HG02759 (cell line): ENCODE results near the gene FFAR4.

ENCODE experiments used
- ATAC-seq: cut with Tn5 transposase; IDR thresholded peaks from one replicate; pipeline ENCODE4 v1.9.1; 2021; ENCODE audit warnings: mild to moderate bottlenecking, moderate library complexity; ENCODE audit not compliant: unreplicated experiment

Gene FFAR4

DNA sequence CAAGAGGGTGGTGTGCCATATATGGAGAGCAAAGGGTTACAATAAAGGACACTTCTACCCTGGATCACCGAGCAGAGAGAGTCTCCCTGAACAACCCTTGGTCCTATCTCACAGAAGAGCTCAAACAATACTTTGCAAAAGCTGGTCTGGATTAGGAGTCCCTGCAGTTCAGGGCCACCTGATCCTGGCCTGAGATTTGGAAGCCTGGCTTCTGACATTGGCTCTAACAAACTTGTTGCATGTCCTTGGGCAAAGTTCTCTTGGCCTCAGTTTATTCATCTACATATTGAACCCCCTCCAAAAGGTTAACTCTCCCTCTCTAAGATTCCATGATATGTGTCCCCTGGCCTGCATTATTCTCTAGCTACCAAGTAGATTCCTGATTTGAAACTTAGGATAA is 32.9 kb downstream of the FFAR4 start:
- ATAC-seq = no peak

DNA sequence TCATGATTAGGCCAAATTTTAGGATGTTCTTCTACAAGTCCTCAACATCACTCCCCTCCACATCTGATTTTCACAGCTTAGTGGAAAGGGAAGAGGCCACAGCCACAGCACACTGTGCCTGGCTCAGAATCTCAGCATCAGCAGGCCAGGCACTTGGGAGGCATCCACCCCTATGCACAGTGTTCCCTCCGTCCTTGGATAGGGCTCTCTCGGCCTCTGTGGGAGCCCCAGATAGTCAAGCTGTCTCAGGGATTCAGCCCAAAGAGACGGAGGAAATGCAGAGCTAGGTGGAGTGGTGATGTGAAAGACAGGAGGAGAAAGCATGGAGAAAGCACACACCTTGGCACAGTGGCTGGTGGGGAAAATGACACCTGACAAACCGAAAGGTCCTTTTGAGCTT is 33.3 kb downstream of the FFAR4 start:
- ATAC-seq = no peak

DNA sequence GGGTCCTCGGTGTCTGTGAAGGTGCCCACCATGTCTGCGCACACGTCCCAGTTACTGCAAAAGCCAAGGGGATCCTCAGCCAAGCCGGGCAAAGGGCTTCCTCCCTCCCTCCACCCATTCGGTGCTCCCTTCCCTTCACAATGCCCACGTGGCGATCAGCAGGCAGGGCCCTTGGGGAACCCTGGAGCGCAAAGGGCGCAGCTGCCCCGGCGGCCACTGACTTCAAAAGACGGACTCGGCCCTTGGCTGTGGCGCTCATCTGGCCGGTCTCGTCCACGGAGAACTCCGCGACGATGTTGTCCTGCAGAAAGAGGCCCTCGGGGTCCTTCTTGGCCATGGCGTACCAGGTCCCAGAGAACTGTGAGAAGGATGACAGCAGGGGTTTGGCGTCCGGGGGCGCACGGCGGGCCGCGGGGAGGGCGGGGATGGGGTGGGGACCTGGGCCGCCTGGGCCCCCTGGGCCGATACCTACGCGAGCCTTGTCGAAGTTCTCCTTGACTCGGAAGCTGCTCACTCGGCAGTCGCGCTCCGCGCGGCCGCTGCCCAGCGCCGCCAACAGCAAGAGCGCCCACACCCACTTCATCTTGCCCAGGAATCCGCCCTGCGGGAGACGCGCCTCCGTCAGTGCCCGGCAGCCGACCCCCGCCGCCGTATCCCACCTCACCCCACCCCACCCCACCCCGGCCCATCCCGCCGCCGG is 34.1 kb downstream of the FFAR4 start:
- no peak for ATAC-seq

DNA sequence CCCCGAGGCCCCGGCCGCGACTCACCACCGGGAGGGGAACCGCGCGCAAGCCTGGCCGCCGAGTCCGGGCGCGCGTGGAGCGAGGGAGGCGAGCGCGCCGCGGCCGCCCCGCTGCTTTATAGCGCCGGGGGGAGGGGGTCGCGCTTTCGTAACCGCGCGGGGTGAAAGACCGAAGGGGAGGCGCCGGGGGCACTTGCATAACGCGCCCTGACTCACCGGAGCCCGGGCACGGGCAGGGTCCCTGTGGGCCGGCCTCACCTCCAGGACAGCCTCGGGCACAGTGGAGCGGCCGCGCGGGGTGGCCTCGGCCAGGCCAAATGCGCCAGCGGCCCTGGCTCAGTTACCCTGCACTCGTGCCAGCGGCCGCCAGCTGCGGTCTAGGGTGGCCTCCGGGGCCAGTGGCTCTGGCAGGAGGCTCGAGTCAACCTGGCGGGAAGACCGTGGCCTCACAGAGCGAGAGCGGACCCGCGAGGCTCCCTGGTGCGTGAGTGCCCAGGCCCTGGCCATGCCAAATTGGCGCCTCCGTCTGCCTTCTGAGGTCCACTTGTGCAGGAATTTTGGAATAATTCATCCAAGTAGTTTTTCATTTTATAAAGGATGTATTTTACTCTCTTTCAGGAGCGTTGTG is 34.8 kb downstream of the FFAR4 start, which contains the start of gene RBP4:
Gene RBP4, minus strand, starts transcription at position 90 of the 628 bp plus-strand sequence. CDS start 207 bp downstream, outside the sequence.
- no peak for ATAC-seq

DNA sequence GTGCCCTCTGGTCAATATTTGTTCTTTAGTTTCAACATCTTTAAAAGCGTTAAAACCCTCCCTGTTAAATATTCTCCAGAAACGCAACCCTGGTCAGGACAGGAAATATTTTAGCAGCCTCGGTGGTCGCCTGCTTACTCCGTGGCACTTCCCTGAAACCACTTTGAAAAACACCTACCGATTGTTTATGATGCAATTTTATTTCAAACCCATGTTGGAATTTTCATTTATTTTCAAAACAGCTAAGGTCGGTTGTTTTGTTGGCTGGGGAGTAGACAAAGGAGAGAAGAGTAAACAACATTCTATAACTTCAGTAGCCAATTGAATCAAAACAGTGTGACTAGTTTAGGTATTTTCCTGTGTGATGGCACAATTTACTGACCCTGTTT is 35.3 kb downstream of the FFAR4 start:
- ATAC-seq = no peak

DNA sequence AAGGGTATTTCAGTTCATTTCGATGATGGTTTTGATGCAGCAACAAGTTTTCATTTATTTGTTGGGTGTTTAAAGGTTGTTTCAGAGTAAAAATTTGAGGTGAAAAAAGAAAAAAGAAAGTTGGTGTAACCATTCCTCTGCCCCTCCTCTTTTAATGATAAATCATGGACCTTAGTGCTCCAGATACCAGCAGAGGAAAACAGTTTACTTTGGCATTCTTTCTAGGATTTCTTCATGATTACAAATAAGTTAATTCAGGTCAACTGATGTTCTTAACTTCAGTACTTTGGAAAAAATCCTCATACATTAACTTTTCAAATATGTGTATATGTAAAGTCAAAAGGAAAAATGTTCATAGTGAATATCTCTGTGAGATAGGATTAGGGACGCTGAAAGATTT is 36.6 kb downstream of the FFAR4 start:
- no peak for ATAC-seq

DNA sequence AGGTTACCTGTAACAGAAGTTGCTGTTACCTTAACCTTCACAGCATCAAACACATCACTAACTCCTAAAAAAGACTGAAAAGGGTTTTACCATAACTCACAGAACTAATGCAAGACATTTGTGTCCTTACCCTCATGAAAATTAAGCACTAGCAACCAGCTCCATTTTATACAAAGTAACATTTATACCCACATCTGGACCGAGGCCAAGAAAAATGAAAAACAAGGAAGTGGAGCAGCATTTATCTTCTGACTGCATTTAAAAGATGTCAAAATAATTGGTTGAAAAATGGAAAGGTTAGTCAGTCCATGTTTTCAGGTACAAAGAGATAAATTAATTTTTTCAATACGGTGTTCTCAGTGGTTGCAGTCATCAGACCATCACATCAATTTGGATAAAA is 37.7 kb downstream of the FFAR4 start:
- no peak for ATAC-seq

DNA sequence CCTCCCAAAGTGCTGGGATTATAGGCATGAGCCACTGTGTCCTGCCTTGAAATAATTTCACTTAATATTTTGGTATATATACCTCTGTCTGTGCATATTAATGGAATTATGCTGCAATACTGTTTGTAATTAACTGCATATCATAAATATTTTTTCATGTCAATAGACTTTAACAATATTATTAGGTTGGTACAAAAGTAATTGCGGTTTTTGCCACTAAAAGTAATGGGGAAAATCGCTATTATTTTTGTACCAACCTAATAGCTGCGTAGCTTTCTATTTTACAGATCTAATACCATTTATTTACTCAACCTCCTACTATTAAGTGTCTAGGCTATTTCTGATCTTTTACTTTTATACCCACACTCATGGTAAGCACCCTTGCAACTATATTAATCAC is 42.0 kb downstream of the FFAR4 start:
- ATAC-seq = no peak

DNA sequence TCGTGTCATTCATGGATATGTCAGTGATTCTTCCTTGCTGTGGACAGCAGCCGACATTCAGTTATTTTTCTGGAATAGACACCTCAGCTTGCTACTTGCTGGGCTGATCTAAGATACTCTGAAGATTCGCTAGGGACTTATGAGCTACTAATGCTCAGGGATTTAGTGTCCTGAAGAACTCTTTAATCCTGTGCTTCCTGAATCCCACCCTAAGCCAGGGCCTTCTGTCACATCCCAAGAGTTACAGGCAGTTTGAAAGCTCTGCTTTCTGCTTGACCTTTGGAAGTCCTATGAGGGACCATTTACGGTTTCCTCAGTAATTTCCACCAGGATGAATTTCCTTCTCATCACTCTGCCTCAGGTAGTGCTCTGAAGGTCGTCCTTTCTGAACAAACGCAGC is 45.8 kb downstream of the FFAR4 start, which contains the start of gene PDE6C:
Gene PDE6C, plus strand, starts transcription at position 227 of the 400 bp plus-strand sequence. CDS start 189 bp downstream, outside the sequence.
- no peak for ATAC-seq

DNA sequence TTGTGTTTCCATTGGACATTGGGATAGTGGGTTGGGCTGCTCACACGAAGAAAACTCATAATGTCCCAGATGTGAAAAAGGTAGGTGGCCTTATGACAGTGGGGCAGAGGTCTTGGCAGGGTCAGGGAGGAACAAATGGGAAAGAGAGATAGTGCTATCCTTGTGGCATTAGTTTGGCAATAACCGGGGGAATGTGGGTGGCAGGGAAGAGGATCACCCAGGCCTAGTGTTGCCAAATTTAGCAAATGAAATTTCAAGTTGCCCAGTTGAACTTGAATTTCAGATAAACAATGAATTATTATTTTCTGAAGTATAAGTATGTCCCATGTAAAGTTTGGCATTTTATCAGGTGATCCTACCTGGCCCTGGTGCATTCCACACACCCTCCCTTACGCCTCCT is 46.7 kb downstream of the FFAR4 start:
- ATAC-seq = no peak

DNA sequence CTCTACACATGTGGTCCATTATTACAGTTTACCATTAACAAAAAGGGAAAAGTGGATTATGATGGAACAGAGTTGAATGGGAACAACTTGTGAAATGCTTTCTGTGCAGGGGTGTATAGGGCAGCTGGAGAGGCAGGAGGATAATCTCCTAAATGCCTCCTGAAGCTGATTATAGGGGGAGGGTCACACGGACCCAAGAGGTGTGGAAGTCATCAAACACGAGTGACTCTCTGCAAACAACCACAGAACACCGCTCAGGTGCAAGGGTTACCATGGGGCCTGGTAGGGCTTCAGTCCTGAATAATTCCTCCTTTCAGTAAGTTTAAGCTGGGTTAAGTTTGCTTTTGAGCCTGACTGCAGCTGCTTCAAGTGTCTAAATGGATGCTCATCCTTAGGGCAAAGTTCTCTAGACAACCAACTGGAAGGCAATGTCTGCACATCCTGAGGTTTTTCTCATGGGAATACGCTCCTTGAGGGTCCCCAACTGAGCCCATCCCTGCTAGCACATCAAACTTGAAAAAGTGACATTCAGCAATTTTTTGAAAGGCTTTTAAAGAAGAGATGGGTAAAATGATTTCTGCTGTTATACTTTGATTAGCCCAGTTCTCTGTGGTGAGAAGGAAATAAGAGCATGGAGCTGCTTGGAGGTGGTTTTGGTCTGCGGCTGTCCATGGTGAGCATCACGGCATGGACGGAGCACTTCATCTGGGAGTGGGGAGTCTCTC is 47.8 kb downstream of the FFAR4 start:
- ATAC-seq = no peak

DNA sequence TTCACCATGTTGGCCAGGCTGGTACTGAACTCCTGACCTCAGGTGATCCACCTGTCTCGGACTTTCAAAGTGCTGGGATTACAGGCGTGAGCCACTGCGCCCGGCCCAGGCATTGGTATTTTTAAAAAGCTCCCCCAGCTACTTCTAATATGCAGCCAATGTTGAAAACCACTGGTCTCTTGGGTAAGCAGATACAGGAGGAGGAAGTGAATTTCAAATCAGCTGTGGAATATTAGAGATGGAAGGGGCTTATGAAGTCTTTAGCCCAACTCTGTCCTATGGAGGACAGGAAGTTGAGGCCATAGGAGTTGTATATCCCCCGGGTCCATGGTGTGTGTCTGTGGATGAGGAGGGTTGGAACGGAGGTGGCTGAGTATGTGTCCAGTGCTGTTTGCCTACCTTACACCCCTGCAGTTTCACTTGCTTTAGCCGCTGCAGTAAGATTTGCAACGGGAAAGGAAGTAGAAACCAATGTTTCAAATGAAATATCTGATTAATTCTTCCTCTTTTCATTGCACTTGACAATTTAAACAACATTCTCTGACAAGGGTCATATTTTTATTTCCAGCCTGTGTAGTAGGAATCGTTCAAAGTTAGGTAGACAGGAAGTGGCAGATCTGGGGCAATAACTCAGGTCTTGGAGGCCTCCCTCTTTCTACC is 49.2 kb downstream of the FFAR4 start:
- ATAC-seq = no peak

DNA sequence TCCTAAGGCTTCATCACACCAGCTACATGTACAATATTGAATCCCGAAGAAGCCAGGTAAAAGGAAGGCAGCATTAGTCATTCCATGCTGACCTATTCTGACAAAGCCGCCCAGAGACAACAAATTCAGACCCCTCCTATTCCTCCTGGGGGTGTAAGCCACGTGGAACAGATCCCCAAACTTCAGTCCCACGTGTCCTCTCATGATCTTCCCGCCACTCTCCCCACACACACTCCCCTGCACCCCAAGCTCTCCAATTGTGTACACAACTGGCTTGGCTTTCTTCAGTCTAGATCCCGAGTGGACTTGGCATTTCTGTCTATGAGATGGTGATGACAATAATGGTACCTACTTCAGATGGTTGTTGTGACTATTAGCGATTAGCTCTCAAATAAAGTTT is 54.5 kb downstream of the FFAR4 start:
- ATAC-seq = no peak

DNA sequence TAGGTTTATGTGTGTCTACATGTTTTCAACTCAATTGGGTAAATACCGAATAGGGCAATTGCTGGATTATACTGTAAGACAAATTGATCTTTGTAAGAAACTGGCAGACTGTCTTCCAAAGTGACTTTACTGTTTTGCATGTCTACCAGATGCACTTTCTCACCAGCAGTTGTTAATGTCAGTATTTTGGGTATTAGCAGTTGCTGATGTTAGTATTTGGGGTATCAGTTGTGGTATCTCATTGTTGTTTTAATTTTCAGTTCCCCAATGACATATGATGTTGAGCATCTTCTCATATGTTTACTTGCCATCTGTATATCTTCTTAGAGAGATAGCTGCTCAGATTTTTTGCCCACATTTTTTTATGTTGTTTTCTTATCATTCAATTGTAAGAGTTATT is 56.5 kb downstream of the FFAR4 start:
- ATAC-seq = no peak

DNA sequence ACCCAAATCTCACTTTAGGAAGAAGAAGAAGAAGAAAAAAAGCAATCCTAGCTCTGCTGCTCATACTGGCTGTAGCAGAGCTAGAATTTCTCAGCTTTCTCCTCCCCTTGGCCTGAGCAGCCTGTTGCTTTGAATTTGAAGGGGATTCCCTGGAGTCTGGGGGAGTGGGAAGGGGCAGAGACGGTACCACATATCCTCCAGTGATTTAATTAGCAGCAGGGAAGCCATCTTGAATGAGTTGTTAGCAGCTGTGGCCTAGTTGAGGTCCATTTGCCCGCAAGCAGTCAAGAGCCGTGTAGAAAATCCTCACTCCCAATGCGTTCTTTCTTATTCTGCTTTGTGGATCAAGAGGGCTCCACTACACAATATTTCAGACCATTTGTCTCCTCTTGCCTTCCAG is 62.4 kb downstream of the FFAR4 start:
- no peak for ATAC-seq

DNA sequence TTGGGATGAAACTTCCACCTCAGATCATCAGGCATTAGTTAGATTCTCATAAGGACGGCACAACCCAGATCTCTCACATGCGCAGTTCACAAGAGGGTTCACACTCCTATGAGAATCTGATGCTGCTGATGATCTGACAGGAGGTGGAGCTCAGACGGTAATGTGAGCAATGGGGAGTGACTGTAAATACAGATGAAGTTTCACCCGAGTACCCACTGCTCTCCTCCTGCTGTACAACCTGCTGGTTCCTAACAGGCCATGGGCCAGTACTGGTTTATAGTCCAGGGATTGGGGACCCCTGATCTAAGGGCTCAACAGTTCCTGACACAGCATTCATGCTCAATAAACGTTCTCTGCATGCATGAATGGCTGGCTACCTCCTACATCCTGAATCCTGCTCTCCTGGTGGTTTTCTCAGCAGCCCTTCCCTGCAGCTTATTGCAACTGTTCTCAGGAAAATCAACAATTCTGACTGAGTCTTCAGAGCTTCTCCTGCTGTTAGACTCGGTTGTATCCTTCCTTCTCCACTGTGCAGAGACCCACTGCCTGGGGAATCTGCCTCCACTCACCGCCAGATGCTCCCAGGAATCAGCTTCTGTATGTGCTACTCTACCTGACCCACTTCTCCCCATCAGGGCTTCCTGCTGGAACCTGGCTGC is 63.3 kb downstream of the FFAR4 start:
- no peak for ATAC-seq

DNA sequence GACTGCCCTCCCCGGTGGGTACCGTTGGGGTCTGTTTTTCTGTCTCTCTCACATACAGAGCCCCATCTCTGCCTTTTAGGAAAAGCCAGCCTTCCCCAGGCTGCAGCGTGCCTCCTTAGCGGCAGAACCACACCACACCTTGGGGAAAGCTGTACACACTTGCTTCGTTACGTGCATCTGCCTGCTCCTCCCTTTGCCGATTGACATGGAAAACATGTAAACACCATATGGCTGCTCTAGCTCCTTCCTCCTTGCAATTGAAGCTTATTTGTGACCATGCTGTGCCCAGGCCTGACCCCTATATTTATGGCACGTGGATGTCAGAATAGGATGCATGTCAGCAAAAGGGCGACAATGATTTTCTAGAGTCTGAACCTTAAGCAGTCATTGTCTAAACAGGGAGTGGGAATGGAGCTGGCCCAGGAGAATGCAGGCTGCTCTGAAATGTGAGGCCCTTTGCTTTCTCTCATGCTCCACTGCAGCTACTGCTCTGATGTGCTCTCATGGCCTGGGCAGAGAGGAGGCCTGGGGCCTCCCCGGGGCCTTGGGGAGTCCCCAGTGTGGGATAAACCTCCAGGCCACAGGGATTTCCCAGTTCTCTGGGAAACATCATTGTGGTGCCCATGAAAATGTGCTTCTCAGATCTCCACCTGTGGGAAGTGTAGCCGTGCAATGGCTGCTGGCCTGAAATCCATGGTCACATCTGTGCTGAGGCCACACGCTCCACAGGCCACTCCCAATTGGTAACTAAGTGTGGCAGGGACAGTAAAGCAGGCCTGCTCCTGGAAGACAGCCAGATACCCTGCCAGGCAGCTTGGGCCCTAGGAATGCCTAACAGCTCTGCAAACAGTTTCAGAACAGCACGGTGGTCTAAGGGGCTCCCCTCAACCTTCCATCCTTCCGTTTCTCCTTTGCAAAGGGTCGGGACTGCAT is 64.4 kb downstream of the FFAR4 start:
- ATAC-seq = no peak
